GM23338 (cell line): Measurements from ENCODE around the gene UNC93B1. TPM values are rescaled to one million over a fixed set of nuclear protein-coding genes. Genes with fewer than 3 reads are reported as not detected.

Experiments used
- ATAC-seq: fragments of 200-7000 bp; cut with Tn5 transposase; 3 replicates; pipeline ENCODE4 v1.9.1; 2020
- DNase-seq: peaks from one replicate; pipeline ENCODE4 v3.0.0-alpha.2; 2015; ENCODE audit warnings: low spot score
- H2AFZ ChIP-seq: fragments of 200-600 bp; sonication (generic); 2 replicates; pipeline ENCODE4 v1.8.0; 2016; ENCODE audit warnings: antibody characterized with exemption, mild to moderate bottlenecking, moderate library complexity
- H3F3A ChIP-seq: fragments of 200-600 bp; sonication (generic); replicated peaks from 2 replicates; pipeline ENCODE4 v1.8.0; 2017; ENCODE audit warnings: antibody characterized with exemption, mixed run types, low read depth
- H3K27ac ChIP-seq: fragments of 200-600 bp; sonication (generic); 2 replicates; pipeline ENCODE4 v1.6.1; 2016; ENCODE audit warnings: low read depth
- H3K27me3 ChIP-seq: fragments of 200-600 bp; sonication (generic); 2 replicates; pipeline ENCODE4 v1.8.0; 2016; ENCODE audit warnings: mild to moderate bottlenecking, mixed run types, moderate library complexity; ENCODE audit not compliant: insufficient read depth
- H3K36me3 ChIP-seq: fragments of 200-600 bp; sonication (generic); 2 replicates; pipeline ENCODE4 v1.8.0; 2016; ENCODE audit warnings: mild to moderate bottlenecking; ENCODE audit not compliant: insufficient read depth
- H3K4me1 ChIP-seq: fragments of 200-600 bp; sonication (generic); 2 replicates; pipeline ENCODE4 v1.8.0; 2016; ENCODE audit warnings: mild to moderate bottlenecking, moderate library complexity; ENCODE audit not compliant: insufficient read depth
- H3K4me2 ChIP-seq: fragments of 200-600 bp; sonication (generic); 2 replicates; pipeline ENCODE4 v1.7.1; 2017; ENCODE audit warnings: mixed run types
- H3K4me3 ChIP-seq: fragments of 200-600 bp; sonication (generic); 2 replicates; pipeline ENCODE4 v1.6.1; 2016; ENCODE audit warnings: mixed run types
- H3K79me2 ChIP-seq: fragments of 200-600 bp; sonication (generic); replicated peaks from 2 replicates; pipeline ENCODE4 v1.8.0; 2017; ENCODE audit warnings: mild to moderate bottlenecking; ENCODE audit not compliant: insufficient read depth
- H3K9me2 ChIP-seq: fragments of 200-600 bp; sonication (generic); 2 replicates; pipeline ENCODE4 v1.8.0; 2017; ENCODE audit not compliant: insufficient read depth
- H4K20me1 ChIP-seq: fragments of 200-600 bp; sonication (generic); replicated peaks from 2 replicates; pipeline ENCODE4 v1.8.0; 2017; ENCODE audit warnings: mild to moderate bottlenecking; ENCODE audit not compliant: insufficient read depth
- H3K27ac Mint-ChIP-seq: 2 replicates; pipeline ENCODE4 v1.8.0; 2020; ENCODE audit warnings: inconsistent platforms, mild to moderate bottlenecking, moderate library complexity, mixed read lengths
- H3K27me3 Mint-ChIP-seq: 3 replicates; pipeline ENCODE4 v1.8.0; 2022; ENCODE audit warnings: low read depth, mild to moderate bottlenecking, moderate library complexity, mixed read lengths, inconsistent platforms; ENCODE audit not compliant: insufficient read depth, poor library complexity
- H3K36me3 Mint-ChIP-seq: 3 replicates; pipeline ENCODE4 v1.8.0; 2021; ENCODE audit warnings: low read depth, mild to moderate bottlenecking, inconsistent platforms, moderate library complexity, mixed read lengths
- H3K4me1 Mint-ChIP-seq: 3 replicates; pipeline ENCODE4 v1.8.0; 2020; ENCODE audit warnings: mild to moderate bottlenecking, inconsistent platforms, mixed read lengths
- H3K4me3 Mint-ChIP-seq: 3 replicates; pipeline ENCODE4 v1.8.0; 2021; ENCODE audit warnings: moderate library complexity, mild to moderate bottlenecking, inconsistent platforms, mixed read lengths
- H3K9me3 Mint-ChIP-seq: 3 replicates; pipeline ENCODE4 v1.8.0; 2020; ENCODE audit warnings: moderate library complexity, mild to moderate bottlenecking, inconsistent platforms, mixed read lengths
- CREB1 ChIP-seq: fragments of 250-450 bp; sonication (Bioruptor Pico); IDR thresholded peaks from 2 replicates; pipeline ENCODE4 v1.5.0; 2020; ENCODE audit warnings: low read depth, mild to moderate bottlenecking, moderate library complexity
- JUNB ChIP-seq: IDR thresholded peaks from one replicate; pipeline ENCODE4 v1.6.1; 2016; ENCODE audit warnings: antibody characterized with exemption; ENCODE audit not compliant: unreplicated experiment
- POLR2AphosphoS5 ChIP-seq: IDR thresholded peaks from 2 replicates; pipeline ENCODE4 v1.6.1; 2016; ENCODE audit warnings: antibody characterized with exemption, low read depth
- long read RNA-seq: library from polyadenylated mRNA; unstranded; transcript quantifications from one replicate; pipeline ENCODE4 v2.0.0, GENCODE V29; 2020; ENCODE audit not compliant: unreplicated experiment
- polyA plus RNA-seq: library from polyadenylated mRNA; unstranded; fragments of >200 nt; fragmentation: Nextera tagmentation; extraction: Ambion mirVana; gene quantifications from 2 replicates; pipeline ENCODE4 v1.2.1, GENCODE V29; 2016
- total RNA-seq: library from RNA; depleted of rRNA; stranded (reverse); fragments of >200 nt; shearing (Covaris generic); gene quantifications from 2 replicates; pipeline ENCODE4 v1.2.3, GENCODE V29; 2014; rRNA removed
- TF ChIP-seq, protein P1 (sequence below): IDR thresholded peaks from 2 replicates; pipeline ENCODE4 v1.6.1; 2016; ENCODE audit warnings: antibody characterized with exemption

Gene UNC93B1, protein sequence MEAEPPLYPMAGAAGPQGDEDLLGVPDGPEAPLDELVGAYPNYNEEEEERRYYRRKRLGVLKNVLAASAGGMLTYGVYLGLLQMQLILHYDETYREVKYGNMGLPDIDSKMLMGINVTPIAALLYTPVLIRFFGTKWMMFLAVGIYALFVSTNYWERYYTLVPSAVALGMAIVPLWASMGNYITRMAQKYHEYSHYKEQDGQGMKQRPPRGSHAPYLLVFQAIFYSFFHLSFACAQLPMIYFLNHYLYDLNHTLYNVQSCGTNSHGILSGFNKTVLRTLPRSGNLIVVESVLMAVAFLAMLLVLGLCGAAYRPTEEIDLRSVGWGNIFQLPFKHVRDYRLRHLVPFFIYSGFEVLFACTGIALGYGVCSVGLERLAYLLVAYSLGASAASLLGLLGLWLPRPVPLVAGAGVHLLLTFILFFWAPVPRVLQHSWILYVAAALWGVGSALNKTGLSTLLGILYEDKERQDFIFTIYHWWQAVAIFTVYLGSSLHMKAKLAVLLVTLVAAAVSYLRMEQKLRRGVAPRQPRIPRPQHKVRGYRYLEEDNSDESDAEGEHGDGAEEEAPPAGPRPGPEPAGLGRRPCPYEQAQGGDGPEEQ
- total RNA-seq (28.0 and 34.4 TPM in 2 replicates), polyA plus RNA-seq (15.7 and 16.2 TPM in 2 replicates)
- long read RNA-seq, transcript UNC93B1-201 (11 exons, 2,316 nt) = major isoform, 8 of 10 reads
- long read RNA-seq, partial matches to known transcripts = 2 of 10 reads
- long read RNA-seq, other reads (novel, unspliced or antisense) = 0 of 10 reads

DNA sequence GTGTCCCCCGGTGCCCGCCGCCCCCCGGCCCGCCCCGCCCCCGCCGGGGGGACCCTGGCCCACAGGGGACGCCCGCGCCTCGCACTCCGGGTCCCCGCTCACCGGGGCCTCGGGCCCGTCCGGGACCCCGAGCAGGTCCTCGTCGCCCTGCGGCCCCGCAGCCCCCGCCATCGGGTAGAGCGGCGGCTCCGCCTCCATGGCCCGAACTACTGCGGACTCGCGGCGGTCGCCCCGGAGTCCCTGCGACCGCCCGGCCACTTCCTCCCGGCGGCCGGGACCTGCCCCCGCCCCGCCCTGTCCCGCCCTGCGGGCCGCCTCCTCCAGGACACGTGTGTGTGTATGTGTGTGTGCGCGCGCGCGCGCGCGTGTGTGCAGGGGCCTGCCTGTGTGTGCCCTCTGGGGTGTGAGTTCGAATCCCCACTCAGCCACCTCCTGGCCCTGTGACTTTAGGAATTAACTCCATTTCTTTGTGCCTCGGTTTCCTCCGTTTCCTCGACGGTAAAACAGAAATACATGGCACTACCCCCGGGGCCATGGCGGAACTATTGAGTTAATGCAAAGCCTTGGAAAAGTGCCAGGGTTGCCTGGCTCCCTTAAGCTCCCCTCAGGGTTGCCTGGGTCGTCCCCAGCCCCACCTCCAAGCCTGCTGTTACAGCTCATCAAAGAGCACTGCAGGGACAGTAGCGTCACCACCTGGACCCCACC, at the start of gene UNC93B1:
UNC93B1 (minus strand) TSS at position 252 of the 705 bp plus-strand sequence; CDS start at position 198, 54 bp downstream.
- Mint-ChIP-seq H3K36me3 (no peaks in the 10 kb centered on the region; the same call in 2 of the 3 replicates), H3K27ac (no peak within 1 kb of the TSS), H3K9me3 (no peaks in the 10 kb centered on the region; the same call in 2 of the 3 replicates), H3K4me3 (peak within 1 kb of the TSS; percentile 78), H3K4me1 (peaks cover 11% of the 10 kb centered on the region), H3K27me3 (peaks cover 10% of the 10 kb centered on the region)
- Histone ChIP-seq H3K4me3 (peak within 1 kb of the TSS; percentile 75), H3K4me1 (peaks cover 4% of the 10 kb centered on the region), H3K9me2 (no peaks in the 10 kb centered on the region), H3K27me3 (no peaks in the 10 kb centered on the region), H4K20me1 (no peaks in the 10 kb centered on the region), H3F3A (0 out of 2 replicates have a peak, but pooled peaks cover 8% of the 10 kb centered on the region), H2AFZ (peak within 1 kb of the TSS; percentile 96), H3K27ac (no peak within 1 kb of the TSS), H3K79me2 (no peaks in the 10 kb centered on the region), H3K36me3 (no peaks in the 10 kb centered on the region), H3K4me2 (peak within 1 kb of the TSS; percentile 84)
- DNase-seq = peak; percentile 74
- TF ChIP-seq, protein P1, sequence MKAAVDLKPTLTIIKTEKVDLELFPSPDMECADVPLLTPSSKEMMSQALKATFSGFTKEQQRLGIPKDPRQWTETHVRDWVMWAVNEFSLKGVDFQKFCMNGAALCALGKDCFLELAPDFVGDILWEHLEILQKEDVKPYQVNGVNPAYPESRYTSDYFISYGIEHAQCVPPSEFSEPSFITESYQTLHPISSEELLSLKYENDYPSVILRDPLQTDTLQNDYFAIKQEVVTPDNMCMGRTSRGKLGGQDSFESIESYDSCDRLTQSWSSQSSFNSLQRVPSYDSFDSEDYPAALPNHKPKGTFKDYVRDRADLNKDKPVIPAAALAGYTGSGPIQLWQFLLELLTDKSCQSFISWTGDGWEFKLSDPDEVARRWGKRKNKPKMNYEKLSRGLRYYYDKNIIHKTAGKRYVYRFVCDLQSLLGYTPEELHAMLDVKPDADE = peak; percentile 15; the same call in 1 of the 2 replicates
- peak; percentile 41; the same call in 1 of the 2 replicates for TF ChIP-seq CREB1 (CRISPR knock-in tag)
- peak; percentile 58; the same call in 1 of the 2 replicates for TF ChIP-seq POLR2AphosphoS5
- no peak for TF ChIP-seq JUNB
- peak; percentile 75 for ATAC-seq

DNA sequence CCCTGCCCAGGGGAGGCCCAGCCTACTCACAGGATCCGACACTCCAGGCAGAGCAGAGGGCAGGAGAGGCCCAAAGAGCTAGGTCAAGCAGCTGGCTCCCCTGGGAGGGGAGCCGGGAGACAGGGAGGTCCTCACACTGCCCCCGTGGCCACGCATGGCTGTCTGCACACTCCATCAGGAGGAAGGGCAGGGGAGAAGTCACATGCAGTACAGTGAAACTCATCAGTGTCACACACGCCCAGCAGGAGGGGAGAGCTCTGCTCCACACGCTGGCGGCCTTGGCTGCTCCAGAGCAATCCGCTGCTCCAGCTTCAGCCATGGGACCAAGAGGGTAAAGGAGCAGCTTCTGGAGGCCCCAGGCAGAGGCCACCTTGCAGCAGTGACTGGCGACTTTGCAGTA, 49.2 kb upstream of the UNC93B1 start:
- Mint-ChIP-seq H3K27ac (no peak overlapping the region), H3K27me3 (peaks cover 24% of the 10 kb centered on the region), H3K4me1 (peaks cover 23% of the 10 kb centered on the region), H3K4me3 (no peak overlapping the region; the same call in 2 of the 3 replicates), H3K9me3 (no peaks in the 10 kb centered on the region; the same call in 2 of the 3 replicates), H3K36me3 (peaks cover 22% of the 10 kb centered on the region)
- Histone ChIP-seq H3K4me2 (no peak overlapping the region), H3K9me2 (no peaks in the 10 kb centered on the region), H3F3A (peaks cover 26% of the 10 kb centered on the region), H3K27ac (peak overlapping the region; percentile 72), H4K20me1 (peaks cover 3% of the 10 kb centered on the region), H3K27me3 (no peaks in the 10 kb centered on the region), H3K4me1 (peaks cover 6% of the 10 kb centered on the region; the same call in 1 of the 2 replicates), H3K36me3 (peaks cover 3% of the 10 kb centered on the region; the same call in 1 of the 2 replicates), H3K79me2 (no peaks in the 10 kb centered on the region), H3K4me3 (no peak overlapping the region), H2AFZ (no peak overlapping the region)
- DNase-seq = no peak
- ATAC-seq = no peak
- TF ChIP-seq POLR2AphosphoS5 (no peak), CREB1 (CRISPR knock-in tag) (no peak)
- TF ChIP-seq, protein P1 = no peak
